SHP77 treated with DMSO at 0.1 percent for 48 hours (cell line): ENCODE measurements around the gene UBP1.
A peak's percentile ranks its signal among the peaks of the same experiment; 100 is the strongest.
"Not testable (repeated sequence)": the region's sequence is repeated elsewhere in the genome, so short reads cannot be mapped to it uniquely, and the experiment has no call there.

Experiments
- DNase-seq: peaks from one replicate; lab custom pipeline; 2025; lab: John Stamatoyannopoulos, UW

Gene UBP1

GRCh38 chr3:33440328-33441224, at the start of gene UBP1:
TSS of gene UBP1 (minus strand) at chr3:33440405. CDS start at chr3:33439848, 557 bp downstream.
- peak; percentile 100 for DNase-seq

GRCh38 chr3:33488683-33489082, 48.5 kb upstream of the UBP1 start:
- DNase-seq: no peak

- DNase-seq: no peak
These were observed 48.0 kb upstream of the UBP1 start for GRCh38 chr3:33488246-33488645.

GRCh38 chr3:33482111-33482521, 41.9 kb upstream of the UBP1 start:
- no peak for DNase-seq

- no peak for DNase-seq
These were observed 34.7 kb upstream of the UBP1 start for GRCh38 chr3:33474896-33475295.

GRCh38 chr3:33473813-33474212, 33.6 kb upstream of the UBP1 start:
- DNase-seq: no peak

- no peak for DNase-seq
These were observed 27.6 kb upstream of the UBP1 start for GRCh38 chr3:33467786-33468185.

GRCh38 chr3:33461097-33461496, 20.9 kb upstream of the UBP1 start:
- DNase-seq: no peak

GRCh38 chr3:33459577-33459976, 19.4 kb upstream of the UBP1 start:
- not testable (repeated sequence) for DNase-seq

GRCh38 chr3:33458446-33458845, 18.2 kb upstream of the UBP1 start:
- no peak for DNase-seq

- no peak for DNase-seq
These were observed 16.6 kb upstream of the UBP1 start for GRCh38 chr3:33456756-33457155.

- no peak for DNase-seq
These were observed 13.1 kb upstream of the UBP1 start for GRCh38 chr3:33453331-33453761.

GRCh38 chr3:33451994-33452393, 11.8 kb upstream of the UBP1 start:
- DNase-seq: not testable (repeated sequence)

- DNase-seq: no peak
These were observed 7.8 kb upstream of the UBP1 start for GRCh38 chr3:33447958-33448357.

- peak; percentile 23 for DNase-seq
These were observed 7.0 kb upstream of the UBP1 start for GRCh38 chr3:33447256-33447625.

- no peak for DNase-seq
These were observed 2.0 kb upstream of the UBP1 start for GRCh38 chr3:33442190-33442589.

GRCh38 chr3:33441225-33441976, 1.2 kb upstream of the UBP1 start:
- DNase-seq: no peak

- DNase-seq: no peak
These were observed 468 bp downstream of the UBP1 start for GRCh38 chr3:33439546-33440327.

- DNase-seq: no peak
These were observed 1.2 kb downstream of the UBP1 start for GRCh38 chr3:33438881-33439545.

- DNase-seq: no peak
These were observed 1.9 kb downstream of the UBP1 start for GRCh38 chr3:33438284-33438668.

GRCh38 chr3:33437556-33438283, 2.5 kb downstream of the UBP1 start:
- no peak for DNase-seq
